H1 (cell line): ENCODE data around the gene HSPA4L. TPM values are rescaled to one million over a fixed set of nuclear protein-coding genes. Genes with fewer than 3 reads are reported as not detected.

Experiments used
- CTCF ChIA-PET: fragments of 300-600 bp; sonication (Branson Sonifier 250); formaldehyde crosslinking; loops from one replicate; lab custom pipeline; 2021; ENCODE audit not compliant: partially characterized antibody; lab: Charles Lee
- POLR2A ChIA-PET: fragments of 300-600 bp; sonication (Branson Sonifier 250); formaldehyde crosslinking; loops from one replicate; lab custom pipeline; 2021; ENCODE audit warnings: inconsistent platforms; ENCODE audit not compliant: partially characterized antibody; lab: Charles Lee
- DNase-seq, 2 experiments: peaks; one replicate each; pipeline versions ENCODE4 v3.0.0 to v3.0.0-alpha.2; 2010 to 2022; ENCODE audit warnings: low spot score in 2 of 2, low read depth in 1 of 2, mixed read lengths in 1 of 2
- FAIRE-seq: peaks from 2 replicates; lab custom pipeline; 2011; peaks lifted over from hg19 to GRCh38; lab: Jason Lieb, UNC
- H2AFZ ChIP-seq: 2 replicates; pipeline ENCODE4 v1.8.1; 2012; ENCODE audit warnings: low read length, inconsistent platforms
- H2AK5ac ChIP-seq: 2 replicates; pipeline ENCODE4 v1.6.1; 2013; ENCODE audit warnings: low read depth, low read length
- H2BK120ac ChIP-seq: replicated peaks from 2 replicates; pipeline ENCODE3; 2013; ENCODE audit warnings: low read depth, low read length, inconsistent platforms
- H2BK12ac ChIP-seq: 2 replicates; pipeline ENCODE4 v1.6.1; 2013; ENCODE audit warnings: low read depth, low read length
- H2BK15ac ChIP-seq: 2 replicates; pipeline ENCODE4 v1.6.1; 2013; ENCODE audit warnings: low read length
- H2BK20ac ChIP-seq: 2 replicates; pipeline ENCODE4 v1.6.1; 2013; ENCODE audit warnings: low read length
- H2BK5ac ChIP-seq: 2 replicates; pipeline ENCODE4 v1.6.1; 2013; ENCODE audit warnings: low read depth, low read length
- H3K14ac ChIP-seq: 2 replicates; pipeline ENCODE4 v1.6.1; 2013; ENCODE audit warnings: inconsistent platforms; ENCODE audit not compliant: insufficient read length
- H3K18ac ChIP-seq: 2 replicates; pipeline ENCODE4 v1.6.1; 2013; ENCODE audit warnings: low read length; ENCODE audit errors: extremely low read depth
- H3K23ac ChIP-seq: 2 replicates; pipeline ENCODE4 v1.6.1; 2013; ENCODE audit warnings: inconsistent platforms; ENCODE audit not compliant: insufficient read length
- H3K23me2 ChIP-seq: 2 replicates; pipeline ENCODE4 v1.6.1; 2013; ENCODE audit warnings: low read depth, low read length
- H3K27ac ChIP-seq: 2 replicates; pipeline ENCODE4 v1.6.1; 2011; ENCODE audit warnings: low read depth, low read length, inconsistent platforms
- H3K27me3 ChIP-seq, 4 experiments: replicated peaks in 1 of 4; 1 replicate in 1 of 4; 2 replicates in 3 of 4; pipeline versions ENCODE4 v1.6.1 to v1.8.1; 2011 to 2013; ENCODE audit warnings: low read length in 3 of 4, mild to moderate bottlenecking in 3 of 4, inconsistent platforms in 2 of 4, mixed read lengths in 2 of 4, moderate library complexity in 1 of 4; ENCODE audit not compliant: control insufficient read depth in 3 of 4, insufficient read depth in 3 of 4; ENCODE audit errors: extremely low read depth in 1 of 4
- H3K36me3 ChIP-seq, 4 experiments: 2 replicates each; pipeline versions ENCODE4 v1.6.1 to v1.8.1; 2011 to 2013; ENCODE audit warnings: mild to moderate bottlenecking in 4 of 4, low read length in 3 of 4, moderate library complexity in 2 of 4, control low read depth in 1 of 4, inconsistent platforms in 1 of 4; ENCODE audit not compliant: insufficient read depth in 4 of 4, control insufficient read depth in 2 of 4
- H3K4ac ChIP-seq: replicated peaks from 2 replicates; pipeline ENCODE3; 2013; ENCODE audit warnings: low read length, low read depth, mixed read lengths, inconsistent platforms; ENCODE audit not compliant: insufficient read length
- H3K4me1 ChIP-seq, 4 experiments: replicated peaks in 1 of 4; 1 replicate in 1 of 4; 2 replicates in 3 of 4; pipeline versions ENCODE4 v1.6.1 to v1.8.1; 2011 to 2013; ENCODE audit warnings: low read length in 3 of 4, inconsistent platforms in 2 of 4, mixed read lengths in 1 of 4; ENCODE audit not compliant: insufficient read depth in 4 of 4, control insufficient read depth in 3 of 4
- H3K4me2 ChIP-seq, 2 experiments: 2 replicates each; pipeline versions ENCODE4 v1.6.1 to v1.8.1; 2011 to 2013; ENCODE audit warnings: low read depth in 2 of 2, low read length in 2 of 2, control low read depth in 1 of 2, inconsistent platforms in 1 of 2, mild to moderate bottlenecking in 1 of 2; ENCODE audit not compliant: insufficient read depth in 1 of 2
- H3K4me3 ChIP-seq, 4 experiments: fragments of 200-600, 300-600 bp in 1 of 4; sonication (generic), shearing (Covaris generic), sonication (Bioruptor Twin) in 1 of 4; 2 replicates each; pipeline versions ENCODE4 v1.5.1 to v1.8.1; 2011 to 2016; ENCODE audit warnings: low read length in 4 of 4, low read depth in 3 of 4, control low read depth in 2 of 4, inconsistent platforms in 2 of 4, mild to moderate bottlenecking in 2 of 4, mixed read lengths in 1 of 4, moderate library complexity in 1 of 4; ENCODE audit not compliant: insufficient read depth in 2 of 4; ENCODE audit errors: extremely low read depth in 1 of 4
- H3K56ac ChIP-seq: replicated peaks from 2 replicates; pipeline ENCODE3; 2013; ENCODE audit warnings: low read depth, mild to moderate bottlenecking, mixed read lengths, low read length, inconsistent platforms; ENCODE audit not compliant: insufficient read length
- H3K79me1 ChIP-seq: 2 replicates; pipeline ENCODE4 v1.6.1; 2013; ENCODE audit warnings: low read depth, low read length, control low read depth
- H3K79me2 ChIP-seq, 2 experiments: 2 replicates each; pipeline versions ENCODE4 v1.6.1 to v1.8.1; 2012 to 2013; ENCODE audit warnings: low read length in 2 of 2, mild to moderate bottlenecking in 2 of 2, inconsistent platforms in 1 of 2; ENCODE audit not compliant: insufficient read depth in 2 of 2, control insufficient read depth in 1 of 2
- H3K9ac ChIP-seq, 4 experiments: replicated peaks in 1 of 4; 1 replicate in 1 of 4; 2 replicates in 3 of 4; pipeline versions ENCODE4 v1.6.1 to v1.8.1; 2011 to 2013; ENCODE audit warnings: low read depth in 3 of 4, low read length in 3 of 4, control low read depth in 2 of 4, mild to moderate bottlenecking in 2 of 4, moderate library complexity in 2 of 4, inconsistent platforms in 1 of 4; ENCODE audit errors: extremely low read depth in 1 of 4
- H3K9me3 ChIP-seq, 2 experiments: 2 replicates each; pipeline versions ENCODE4 v1.6.1 to v1.8.1; 2012 to 2013; ENCODE audit warnings: mild to moderate bottlenecking in 2 of 2, moderate library complexity in 2 of 2, control low read depth in 1 of 2, inconsistent platforms in 1 of 2, low read depth in 1 of 2, low read length in 1 of 2, mixed read lengths in 1 of 2; ENCODE audit not compliant: insufficient read depth in 2 of 2
- H4K20me1 ChIP-seq, 2 experiments: replicated peaks in 1 of 2; 2 replicates each; pipeline versions ENCODE3 to v1.8.1; 2011 to 2013; ENCODE audit warnings: inconsistent platforms in 2 of 2, low read length in 2 of 2, mild to moderate bottlenecking in 1 of 2; ENCODE audit not compliant: insufficient read depth in 2 of 2, control insufficient read depth in 1 of 2
- H4K5ac ChIP-seq: 2 replicates; pipeline ENCODE4 v1.6.1; 2013; ENCODE audit warnings: low read length, low read depth, mixed read lengths, inconsistent platforms; ENCODE audit not compliant: insufficient read length
- H4K8ac ChIP-seq: 2 replicates; pipeline ENCODE4 v1.8.0; 2013; ENCODE audit warnings: mild to moderate bottlenecking, moderate library complexity, low read length, inconsistent platforms; ENCODE audit not compliant: insufficient read depth; ENCODE audit errors: extremely low read depth
- H4K91ac ChIP-seq: replicated peaks from 2 replicates; pipeline ENCODE3; 2013; ENCODE audit warnings: low read length, mixed read lengths, inconsistent platforms; ENCODE audit not compliant: insufficient read length
- ATF3 ChIP-seq: IDR thresholded peaks from 2 replicates; pipeline ENCODE4 v1.6.1; 2011; ENCODE audit warnings: low read depth, mild to moderate bottlenecking, low read length; ENCODE audit not compliant: insufficient read depth
- CHD2 ChIP-seq: IDR thresholded peaks from 2 replicates; pipeline ENCODE4 v1.6.1; 2012; ENCODE audit warnings: low read length, improper control_type of control experiment
- CTBP2 ChIP-seq: IDR thresholded peaks from 2 replicates; pipeline ENCODE4 v1.7.0; 2011; ENCODE audit warnings: borderline replicate concordance, mild to moderate bottlenecking, moderate library complexity, mixed read lengths, low read length; ENCODE audit not compliant: insufficient read depth, insufficient read length
- EP300 ChIP-seq, 2 experiments: IDR thresholded peaks; 1 replicate in 1 of 2; 2 replicates in 1 of 2; pipeline ENCODE4 v1.6.1; 2011 to 2012; ENCODE audit warnings: low read depth in 2 of 2, low read length in 2 of 2, mild to moderate bottlenecking in 2 of 2, borderline replicate concordance in 1 of 2, inconsistent platforms in 1 of 2, moderate library complexity in 1 of 2
- FOSL1 ChIP-seq: IDR thresholded peaks from 2 replicates; pipeline ENCODE4 v1.6.1; 2011; ENCODE audit warnings: mild to moderate bottlenecking, low read depth, low read length, moderate library complexity; ENCODE audit not compliant: insufficient read depth
- KDM1A ChIP-seq: fragments of 200-600, 300-600 bp; sonication (generic); IDR thresholded peaks from 2 replicates; pipeline ENCODE4 v1.7.1; 2016; ENCODE audit warnings: mild to moderate bottlenecking, low read length, borderline replicate concordance
- KDM4A ChIP-seq: IDR thresholded peaks from one replicate; pipeline ENCODE4 v1.7.1; 2012; ENCODE audit warnings: low read depth, mild to moderate bottlenecking, moderate library complexity, low read length, inconsistent platforms; ENCODE audit not compliant: severe bottlenecking
- MAX ChIP-seq: IDR thresholded peaks from 2 replicates; pipeline ENCODE4 v1.6.1; 2012; ENCODE audit warnings: inconsistent platforms
- NRF1 ChIP-seq: IDR thresholded peaks from 2 replicates; pipeline ENCODE4 v1.6.1; 2011; ENCODE audit warnings: mild to moderate bottlenecking, low read depth, low read length, improper control_type of control experiment
- PHF8 ChIP-seq: fragments of 200-600 bp; sonication (generic); conservative IDR thresholded peaks from 2 replicates; pipeline ENCODE4 v1.7.1; 2012; ENCODE audit warnings: low read depth, mild to moderate bottlenecking, inconsistent platforms, low read length, moderate library complexity
- POLR2A ChIP-seq, 2 experiments: IDR thresholded peaks; 1 replicate in 1 of 2; 2 replicates in 1 of 2; pipeline ENCODE4 v1.6.1; 2011; ENCODE audit warnings: low read depth in 2 of 2, low read length in 2 of 2, mild to moderate bottlenecking in 2 of 2; ENCODE audit errors: control extremely low read depth in 1 of 2
- RFX5 ChIP-seq: IDR thresholded peaks from 2 replicates; pipeline ENCODE4 v1.6.1; 2011; ENCODE audit warnings: low read depth, low read length, improper control_type of control experiment, borderline replicate concordance
- RXRA ChIP-seq: IDR thresholded peaks from 2 replicates; pipeline ENCODE4 v1.6.1; 2011; ENCODE audit warnings: low read depth, mild to moderate bottlenecking, low read length, moderate library complexity; ENCODE audit not compliant: insufficient read depth
- SP1 ChIP-seq: IDR thresholded peaks from 2 replicates; pipeline ENCODE4 v1.6.1; 2011; ENCODE audit warnings: low read depth, low read length
- WGBS, 2 experiments: shearing (Covaris generic) in 1 of 2; methylation state at CpG; one replicate each; pipeline versions ENCODE4 v1.1.6 to v1.1.7; 2013 to 2015; ENCODE audit warnings: low lambda C conversion rate in 2 of 2, mixed read lengths in 2 of 2, inconsistent platforms in 1 of 2, low coverage in 1 of 2, missing lambda C conversion rate in 1 of 2; ENCODE audit not compliant: insufficient replicate concordance in 2 of 2, insufficient coverage in 1 of 2, insufficient read length in 1 of 2; ENCODE audit errors: extremely low coverage in 1 of 2, missing lambda C conversion rate in 1 of 2; 5-methylcytosine and 5-hydroxymethylcytosine counted together
- polyA plus RNA-seq, 7 experiments: library from polyadenylated mRNA; depleted of rRNA in 3 of 7; stranded (reverse) in 5 of 7; unstranded in 2 of 7; fragments of >200 nt in 5 of 7; fragments of 200-250 nt in 2 of 7; gene quantifications; 1 replicate in 5 of 7; 2 replicates in 1 of 7; 4 replicates in 1 of 7; pipeline versions ENCODE4 v1.2.1 to v1.2.3, GENCODE V29; 2011 to 2013; ENCODE audit warnings: missing spikeins in 2 of 7, mixed read lengths in 2 of 7
- total RNA-seq: library from RNA; stranded (reverse); fragmentation: NEBNext Ultra II Directional; extraction: Animal tissue kit (Norgen Biotek cat#: 25700); gene quantifications from 2 replicates; pipeline ENCODE4 v1.2.1, GENCODE V29; 2021

The HSPA4L gene
- total and polyA plus RNA-seq, 2 of the 8 experiments (the other 6 are each of a cell fraction or from before 2014, with no cell fraction given): 0.65 to 4.7 TPM

GRCh38 chr4:127791391-127791790 is 9.3 kb downstream of the HSPA4L start:
- H2BK20ac ChIP-seq: no peak overlapping the region
- H3K36me3 ChIP-seq: no peaks in the 10 kb centered on the region
- no peak overlapping the region for H3K23ac ChIP-seq
- H3K79me1 ChIP-seq: no peaks in the 10 kb centered on the region
- H2BK5ac ChIP-seq: no peak overlapping the region
- no peak for DNase-seq
- H3K9ac ChIP-seq: no peak overlapping the region
- H2BK120ac ChIP-seq: no peak overlapping the region
- H3K27ac ChIP-seq: no peak overlapping the region
- H3K23me2 ChIP-seq: no peaks in the 10 kb centered on the region
- 79% methylated on average over 1 of the region's 1 CpG; no CpG with 5 or more reads in 1 of the 2 experiments for WGBS, 2 experiments
- H3K79me2 ChIP-seq: no peaks in the 10 kb centered on the region
- no peak overlapping the region for H3K18ac ChIP-seq
- CTCF ChIA-PET: interaction anchor here (0.6 kb wide), 1 partner anchor 399 kb away, joined by 4 read pairs; no protein-coding TSS in a partner anchor
- no peak overlapping the region for H3K4me2 ChIP-seq
- H3K14ac ChIP-seq: no peak overlapping the region
- no peak overlapping the region for H4K91ac ChIP-seq
- FAIRE-seq: no peak
- POLR2A ChIA-PET: interaction anchor here (0.6 to 1.2 kb wide), 4 partner anchors 9 to 563 kb away, joined by 3 to 6 read pairs (median 4); partner anchors contain the start of gene HSPA4L
- H3K27me3 ChIP-seq: no peaks in the 10 kb centered on the region
- H3K56ac ChIP-seq: no peak overlapping the region
- no peak overlapping the region for H4K5ac ChIP-seq
- H3K4ac ChIP-seq: no peak overlapping the region
- no peaks in the 10 kb centered on the region for H4K20me1 ChIP-seq
- no peaks in the 10 kb centered on the region for H3K4me1 ChIP-seq
- H2BK15ac ChIP-seq: no peak overlapping the region
- no peak overlapping the region for H2AK5ac ChIP-seq
- no peak overlapping the region for H3K4me3 ChIP-seq
- H2BK12ac ChIP-seq: no peak overlapping the region
- H3K9me3 ChIP-seq: no peaks in the 10 kb centered on the region
- no peak overlapping the region for H4K8ac ChIP-seq
- no peak overlapping the region for H2AFZ ChIP-seq
- no peak for TF ChIP-seq FOSL1
- no peak for TF ChIP-seq EP300 (IDR thresholded peaks at IDR 0.05; ENCODE audit: borderline replicate concordance in 1 of 2, low read depth in 2 of 2, low read length in 2 of 2)
- TF ChIP-seq KDM4A: no peak
- no peak for TF ChIP-seq SP1
- TF ChIP-seq KDM1A: no peak
- no peak for TF ChIP-seq CHD2
- TF ChIP-seq CTBP2: no peak
- TF ChIP-seq NRF1: no peak
- TF ChIP-seq RFX5: no peak
- TF ChIP-seq ATF3: no peak
- TF ChIP-seq PHF8: no peak
- no peak for TF ChIP-seq MAX
- no peak for TF ChIP-seq POLR2A (IDR thresholded peaks at IDR 0.05; ENCODE audit: control extremely low read depth in 1 of 2, low read depth in 2 of 2, low read length in 2 of 2)
- no peak for TF ChIP-seq RXRA
